Cardiac fibroblast (primary cell): ENCODE results near the gene UNC13A.
"Not testable (repeated sequence)": the region's sequence is repeated elsewhere in the genome, so short reads cannot be mapped to it uniquely, and the experiment has no call there.

Source experiments
- DNase-seq, 2 donors: peaks; one replicate each; pipeline versions ENCODE4 v3.0.0 to v3.0.0-alpha.2; 2010; ENCODE audit warnings: low read depth in 2 of 2
- H3K4me3 ChIP-seq, 2 donors: replicated peaks in 1 of 2; 1 replicate in 1 of 2; 2 replicates in 1 of 2; pipeline ENCODE4 v1.5.1; 2011; ENCODE audit warnings: low read depth in 2 of 2, low read length in 2 of 2, mild to moderate bottlenecking in 2 of 2, moderate library complexity in 1 of 2
- TF ChIP-seq, protein P1 (sequence below): IDR thresholded peaks from one replicate; pipeline ENCODE4 v1.5.1; 2011; ENCODE audit warnings: low read depth, mild to moderate bottlenecking, low read length, inconsistent platforms

UNC13A gene

DNA sequence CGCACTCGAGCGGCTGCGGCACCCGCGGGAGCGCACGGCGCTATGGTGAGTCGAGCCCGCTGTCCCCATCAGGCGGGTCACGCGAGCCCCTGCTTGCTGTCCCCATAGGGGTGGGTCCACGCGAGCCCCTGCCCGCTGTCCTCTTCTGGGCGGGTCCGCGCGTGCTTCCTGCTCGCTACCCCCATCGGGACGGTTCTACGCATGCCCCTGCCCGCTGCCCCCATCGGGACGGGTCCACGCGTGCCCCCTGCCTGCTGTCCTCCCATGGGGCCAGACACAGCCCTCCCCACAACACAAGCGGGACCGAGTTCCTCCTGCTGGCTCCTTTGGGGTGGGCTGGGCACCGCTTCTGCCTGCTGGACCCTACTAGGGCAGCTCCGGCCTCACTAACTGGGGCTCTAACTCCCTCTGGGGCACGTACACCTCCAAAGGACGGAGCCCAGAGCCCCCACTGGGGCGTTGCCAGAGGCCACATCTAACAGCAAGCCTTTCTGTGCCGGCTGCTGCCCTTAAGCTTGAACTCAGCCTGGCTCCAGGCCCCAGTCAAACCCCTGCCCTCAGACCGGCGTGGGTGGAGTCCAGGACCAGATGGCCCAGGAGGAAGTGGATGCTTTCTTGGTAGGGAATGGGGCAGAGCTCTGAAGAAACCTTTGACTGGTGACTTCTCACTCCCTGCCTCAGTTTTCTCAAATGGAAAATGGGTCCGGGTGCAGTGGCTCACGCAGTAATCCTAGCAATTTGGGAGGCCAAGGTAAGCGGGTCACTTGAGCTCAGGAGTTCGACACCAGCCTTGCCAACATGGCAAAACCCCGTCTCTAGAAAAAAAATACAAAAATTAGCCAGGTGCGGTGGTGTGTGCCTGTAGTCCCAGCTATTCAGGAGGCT lies 132.0 kb downstream of the UNC13A start:
- DNase-seq, result peak; percentile 79 to 81
- peak overlapping the region; percentile 94 to 96 for H3K4me3 ChIP-seq
- TF ChIP-seq, protein P1, sequence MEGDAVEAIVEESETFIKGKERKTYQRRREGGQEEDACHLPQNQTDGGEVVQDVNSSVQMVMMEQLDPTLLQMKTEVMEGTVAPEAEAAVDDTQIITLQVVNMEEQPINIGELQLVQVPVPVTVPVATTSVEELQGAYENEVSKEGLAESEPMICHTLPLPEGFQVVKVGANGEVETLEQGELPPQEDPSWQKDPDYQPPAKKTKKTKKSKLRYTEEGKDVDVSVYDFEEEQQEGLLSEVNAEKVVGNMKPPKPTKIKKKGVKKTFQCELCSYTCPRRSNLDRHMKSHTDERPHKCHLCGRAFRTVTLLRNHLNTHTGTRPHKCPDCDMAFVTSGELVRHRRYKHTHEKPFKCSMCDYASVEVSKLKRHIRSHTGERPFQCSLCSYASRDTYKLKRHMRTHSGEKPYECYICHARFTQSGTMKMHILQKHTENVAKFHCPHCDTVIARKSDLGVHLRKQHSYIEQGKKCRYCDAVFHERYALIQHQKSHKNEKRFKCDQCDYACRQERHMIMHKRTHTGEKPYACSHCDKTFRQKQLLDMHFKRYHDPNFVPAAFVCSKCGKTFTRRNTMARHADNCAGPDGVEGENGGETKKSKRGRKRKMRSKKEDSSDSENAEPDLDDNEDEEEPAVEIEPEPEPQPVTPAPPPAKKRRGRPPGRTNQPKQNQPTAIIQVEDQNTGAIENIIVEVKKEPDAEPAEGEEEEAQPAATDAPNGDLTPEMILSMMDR, result no peak

DNA sequence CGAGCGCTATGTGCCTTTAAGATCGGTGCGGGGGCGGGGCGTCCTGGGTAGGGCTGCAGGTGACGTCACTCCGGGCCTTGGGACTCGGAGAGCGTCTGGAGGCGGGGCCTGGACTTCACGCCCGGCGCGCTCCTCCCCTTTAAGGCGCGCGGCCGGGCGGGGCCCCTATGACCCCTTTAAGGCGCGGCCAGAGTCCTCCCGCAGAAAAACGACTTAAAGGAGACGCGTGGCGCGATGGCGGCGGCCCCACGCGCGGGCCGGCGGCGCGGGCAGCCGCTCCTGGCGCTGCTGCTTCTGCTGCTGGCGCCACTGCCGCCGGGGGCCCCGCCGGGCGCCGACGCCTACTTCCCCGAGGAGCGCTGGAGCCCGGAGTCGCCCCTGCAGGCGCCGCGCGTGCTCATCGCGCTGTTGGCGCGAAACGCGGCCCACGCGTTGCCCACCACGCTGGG lies 132.7 kb downstream of the UNC13A start, which contains the start of gene COLGALT1:
Gene COLGALT1 (plus strand): TSS at position 170 of the 449 bp plus-strand sequence. CDS start 65 bp downstream, at position 235.
- DNase-seq, result peak; percentile 97 to 98
- H3K4me3 ChIP-seq, result peak within 1 kb of the TSS; percentile 94 to 96
- TF ChIP-seq, protein P1, result no peak

DNA sequence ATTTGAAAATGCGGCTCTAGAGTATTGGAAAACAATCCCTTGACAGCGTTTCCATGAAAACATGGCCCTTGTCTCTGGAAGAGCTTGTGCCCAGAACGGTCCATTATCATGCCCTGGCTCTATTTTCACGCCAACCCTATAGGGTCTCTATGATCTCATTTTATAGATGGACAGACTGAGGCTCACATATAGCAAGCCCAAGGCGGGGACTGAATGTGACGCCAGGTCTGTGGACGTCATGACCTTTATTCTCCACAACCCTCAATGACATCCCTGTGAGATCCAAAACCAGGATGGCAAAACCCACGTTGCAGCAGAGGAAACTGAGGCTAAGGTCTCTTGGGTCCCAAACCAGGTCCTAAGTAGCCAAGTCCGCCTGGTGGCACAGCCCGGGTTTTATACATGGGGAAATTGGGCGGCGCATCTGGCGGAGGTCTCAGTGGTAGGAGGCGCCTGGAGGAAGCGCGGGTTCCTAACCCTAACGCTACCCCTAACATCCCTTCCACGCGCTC lies 133.1 kb downstream of the UNC13A start:
- TF ChIP-seq, protein P1, result no peak
- H3K4me3 ChIP-seq, result peak overlapping the region; percentile 94 to 96
- DNase-seq, result no peak

DNA sequence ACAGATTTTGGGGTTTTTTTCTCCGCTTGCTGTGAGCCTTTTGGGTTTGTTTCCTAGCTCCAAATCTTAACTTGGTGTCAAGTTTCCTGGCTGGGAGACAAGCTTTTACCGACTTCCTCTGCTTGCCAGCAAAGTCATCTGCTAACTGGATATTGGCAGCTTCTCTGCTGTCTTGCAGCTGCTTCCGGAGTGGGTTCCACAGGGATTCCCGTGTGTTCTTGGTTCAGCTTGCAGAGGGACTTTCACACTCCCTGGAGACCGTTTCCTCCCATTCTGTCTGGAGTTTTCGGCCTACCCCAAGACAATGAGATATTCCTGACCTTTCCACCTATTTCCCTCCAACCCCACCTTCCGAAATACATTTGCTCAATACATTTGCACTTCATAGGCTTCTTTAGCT lies 134.9 kb downstream of the UNC13A start:
- DNase-seq, result peak; percentile 98 to 100
- no peak overlapping the region for H3K4me3 ChIP-seq

DNA sequence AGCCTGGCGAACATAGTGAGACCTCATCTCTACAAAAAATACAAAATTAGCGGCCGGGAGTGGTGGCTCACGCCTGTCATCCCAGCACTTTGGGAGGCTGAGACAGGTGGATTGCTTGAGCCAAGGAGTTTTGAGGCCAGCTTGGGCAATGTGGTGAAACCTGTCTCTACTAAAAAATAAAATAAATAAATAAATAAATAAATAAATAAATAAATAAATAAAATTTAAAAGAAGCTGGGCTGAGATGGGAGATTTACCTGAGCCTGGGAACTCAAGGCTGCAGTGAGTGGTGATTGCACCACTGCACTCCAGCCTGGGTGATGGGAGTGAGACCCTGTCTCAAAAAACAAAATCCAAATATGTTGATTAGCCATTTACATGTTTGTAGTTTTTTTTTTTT lies 135.4 kb downstream of the UNC13A start:
- not testable (repeated sequence) for DNase-seq

More for the DNA sequence above, 134.9 kb downstream of the UNC13A start:
- TF ChIP-seq, protein P1, result no peak

More for the DNA sequence above, 135.4 kb downstream of the UNC13A start:
- H3K4me3 ChIP-seq, result not testable (repeated sequence)
